GM21825 (cell line): ENCODE measurements around the gene GART.
"Not testable (repeated sequence)": the region's sequence is repeated elsewhere in the genome, so short reads cannot be mapped to it uniquely, and the experiment has no call there.

ENCODE experiments used
- ATAC-seq: cut with Tn5 transposase; IDR thresholded peaks from one replicate; pipeline ENCODE4 v1.9.1; 2021; ENCODE audit warnings: mild to moderate bottlenecking, moderate library complexity; ENCODE audit not compliant: unreplicated experiment

GART gene

GRCh38 chr21:33473344-33473743, 68.6 kb downstream of the GART start:
- no peak for ATAC-seq

- ATAC-seq = no peak
Observed at GRCh38 chr21:33470701-33471100, 71.2 kb downstream of the GART start.

- ATAC-seq = not testable (repeated sequence)
Observed at GRCh38 chr21:33469183-33469582, 72.7 kb downstream of the GART start.

GRCh38 chr21:33461538-33462250, 80.2 kb downstream of the GART start:
- ATAC-seq = no peak

- ATAC-seq = no peak
Observed at GRCh38 chr21:33458861-33459260, 83.1 kb downstream of the GART start.

- ATAC-seq = no peak
Observed at GRCh38 chr21:33455686-33456446, 86.1 kb downstream of the GART start.
